ENCODE measurements around the gene SDK2. TPM values are rescaled to one million over a fixed set of nuclear protein-coding genes. Genes with fewer than 3 reads are reported as not detected.

SDK2 gene
- total and polyA plus RNA-seq, 8 donors, result 0.04 to 0.31 (median 0.17) TPM

DNA sequence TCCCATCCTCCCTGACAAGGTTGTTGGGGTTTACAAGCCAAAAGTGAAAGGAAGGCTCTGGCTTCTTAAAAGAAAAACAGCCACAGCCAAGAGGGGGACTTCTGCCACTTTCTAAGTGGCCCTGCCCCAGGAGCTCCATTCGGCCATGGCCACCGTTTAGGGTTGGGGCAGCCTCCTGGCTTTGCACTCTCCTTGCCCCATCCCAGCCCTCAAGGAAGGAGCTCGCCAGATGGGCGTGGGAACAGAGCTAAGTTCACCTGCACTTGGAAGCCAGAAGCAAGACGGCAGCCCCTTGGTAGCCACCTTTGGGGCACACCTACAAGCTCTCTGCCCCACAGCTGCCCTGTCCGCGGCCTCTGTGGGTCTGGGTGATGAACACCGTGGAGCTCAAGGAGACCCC is 210.1 kb downstream of the SDK2 start:
- ATAC-seq, result no peak
- no peak overlapping the region for H3K4me3 ChIP-seq
- intact Hi-C loops (cut with DNase I), result loop anchor here in 2 of 3 donors (5.0 to 10.0 kb wide), 2 partner anchors 278 to 741 kb away; no protein-coding TSS in a partner anchor
- H3K27ac ChIP-seq, result no peak overlapping the region
- H3K9me3 ChIP-seq, result no peaks in the 10 kb centered on the region
- no peak for DNase-seq
- TF ChIP-seq, protein P1, sequence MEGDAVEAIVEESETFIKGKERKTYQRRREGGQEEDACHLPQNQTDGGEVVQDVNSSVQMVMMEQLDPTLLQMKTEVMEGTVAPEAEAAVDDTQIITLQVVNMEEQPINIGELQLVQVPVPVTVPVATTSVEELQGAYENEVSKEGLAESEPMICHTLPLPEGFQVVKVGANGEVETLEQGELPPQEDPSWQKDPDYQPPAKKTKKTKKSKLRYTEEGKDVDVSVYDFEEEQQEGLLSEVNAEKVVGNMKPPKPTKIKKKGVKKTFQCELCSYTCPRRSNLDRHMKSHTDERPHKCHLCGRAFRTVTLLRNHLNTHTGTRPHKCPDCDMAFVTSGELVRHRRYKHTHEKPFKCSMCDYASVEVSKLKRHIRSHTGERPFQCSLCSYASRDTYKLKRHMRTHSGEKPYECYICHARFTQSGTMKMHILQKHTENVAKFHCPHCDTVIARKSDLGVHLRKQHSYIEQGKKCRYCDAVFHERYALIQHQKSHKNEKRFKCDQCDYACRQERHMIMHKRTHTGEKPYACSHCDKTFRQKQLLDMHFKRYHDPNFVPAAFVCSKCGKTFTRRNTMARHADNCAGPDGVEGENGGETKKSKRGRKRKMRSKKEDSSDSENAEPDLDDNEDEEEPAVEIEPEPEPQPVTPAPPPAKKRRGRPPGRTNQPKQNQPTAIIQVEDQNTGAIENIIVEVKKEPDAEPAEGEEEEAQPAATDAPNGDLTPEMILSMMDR (IDR thresholded peaks at IDR 0.05), result no peak
- no peak for FAIRE-seq
- H3K36me3 ChIP-seq, result no peaks in the 10 kb centered on the region
- no peaks in the 10 kb centered on the region for H3K4me1 ChIP-seq
- H3K27me3 ChIP-seq, result no peaks in the 10 kb centered on the region
- 56 to 73% methylated on average over 8 of the region's 8 CpGs for WGBS, 2 donors

DNA sequence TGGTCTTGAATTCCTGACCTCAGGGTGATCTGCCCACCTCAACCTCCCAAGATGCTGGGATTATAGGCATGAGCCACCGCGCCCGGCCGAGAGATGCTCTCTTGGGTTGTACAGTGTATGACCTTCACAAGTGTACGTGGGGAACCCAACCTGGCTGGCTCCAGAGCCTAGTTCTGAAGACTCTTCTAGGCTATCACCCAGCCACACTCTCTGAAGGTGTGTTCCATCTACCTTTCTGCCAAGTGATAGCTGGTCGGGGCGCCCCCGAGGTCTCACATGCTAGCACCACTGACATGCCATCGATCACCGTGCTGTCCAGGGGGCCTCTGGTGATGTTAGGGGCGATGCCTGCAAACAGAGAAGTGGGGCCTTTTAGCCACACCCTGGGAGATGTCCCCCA is 210.7 kb downstream of the SDK2 start:
- 71 to 81% methylated on average over 11 of the region's 11 CpGs for WGBS, 2 donors
- Histone ChIP-seq H3K4me3 (no peak overlapping the region), H3K9me3 (no peaks in the 10 kb centered on the region), H3K36me3 (no peaks in the 10 kb centered on the region), H3K27me3 (no peaks in the 10 kb centered on the region), H3K27ac (no peak overlapping the region), H3K4me1 (no peaks in the 10 kb centered on the region)
- DNase-seq (no peak), ATAC-seq (no peak), FAIRE-seq (no peak)
- intact Hi-C loops (cut with DNase I), result loop anchor here in 2 of 3 donors (5.0 to 10.0 kb wide), 2 partner anchors 279 to 741 kb away; no protein-coding TSS in a partner anchor
- TF ChIP-seq, protein P1 (IDR thresholded peaks at IDR 0.05), result no peak

DNA sequence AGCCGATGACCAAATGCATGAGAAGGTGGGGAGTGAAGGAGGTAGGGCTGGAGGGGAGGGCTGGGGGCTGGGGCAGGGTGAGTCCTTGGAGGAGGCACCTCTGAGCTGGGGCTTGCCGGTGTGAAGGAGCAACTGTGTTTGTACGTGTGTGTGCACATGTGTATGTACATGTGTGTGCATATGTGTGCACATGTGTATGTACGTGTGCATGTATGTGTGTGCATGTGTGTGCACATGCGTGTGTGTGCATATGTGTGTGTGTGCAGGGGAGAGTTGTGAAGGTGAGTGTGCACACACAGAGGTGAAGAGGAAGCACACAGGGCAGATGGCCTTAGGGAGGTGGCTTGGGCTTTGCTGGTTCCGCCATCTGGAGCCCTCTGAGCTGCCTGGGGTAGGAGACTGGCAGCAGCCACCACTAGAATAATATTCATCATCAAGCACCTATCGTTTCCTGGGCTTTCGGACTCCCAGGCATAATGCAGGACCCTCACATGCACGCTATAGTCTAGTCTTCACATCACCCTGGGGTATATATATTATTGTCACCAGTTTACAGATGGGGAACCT is 211.5 kb downstream of the SDK2 start:
- no peak for FAIRE-seq

DNA sequence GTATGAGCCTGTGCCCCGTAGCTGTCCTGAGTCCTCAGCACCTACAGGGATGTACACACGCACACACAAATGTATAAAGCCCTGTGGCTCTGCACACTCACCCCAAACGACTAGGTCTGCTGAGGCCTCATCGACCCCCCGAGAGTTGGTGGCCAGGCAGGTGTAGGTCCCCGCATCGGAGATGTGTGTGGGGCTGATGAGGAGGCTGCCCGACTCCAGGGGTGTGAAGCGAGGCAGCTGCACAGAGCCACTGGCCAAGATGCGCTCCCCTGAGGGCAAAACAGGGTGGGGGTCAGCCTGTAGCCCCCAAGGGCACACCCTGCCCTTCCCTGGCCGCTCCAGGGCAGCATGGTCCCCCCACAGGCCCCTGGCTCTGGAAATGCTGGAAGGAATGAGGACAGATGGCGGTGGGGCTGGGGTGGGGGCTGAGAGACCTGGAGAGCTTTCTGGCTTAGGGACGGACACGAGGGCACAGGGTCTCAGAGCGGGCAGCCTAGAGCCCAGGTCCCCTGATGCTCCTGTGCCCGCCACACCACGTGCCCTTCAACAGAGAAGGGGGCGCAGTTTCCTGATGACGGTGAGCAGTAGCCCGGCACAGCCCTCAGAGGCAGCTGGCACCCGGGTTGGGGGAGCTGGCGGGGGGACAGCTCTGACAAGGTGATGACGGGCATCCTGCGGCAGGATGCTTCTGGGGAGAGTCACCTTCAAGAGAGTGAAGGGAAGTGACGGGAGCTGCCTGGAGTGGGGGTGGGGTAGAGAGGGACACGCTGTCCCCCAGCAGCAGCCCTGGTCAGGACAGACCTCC is 212.6 kb downstream of the SDK2 start:
- FAIRE-seq (no peak), DNase-seq (no peak), ATAC-seq (no peak)
- H3K4me3 ChIP-seq, result no peak overlapping the region
- H3K36me3 ChIP-seq, result no peaks in the 10 kb centered on the region
- WGBS, 2 donors, result 55 to 75% methylated on average over 26 of the region's 26 CpGs
- intact Hi-C loops (cut with DNase I), result loop anchor here in 2 of 3 donors (5.0 to 10.0 kb wide), 2 partner anchors 281 to 743 kb away; no protein-coding TSS in a partner anchor
- no peaks in the 10 kb centered on the region for H3K9me3 ChIP-seq
- H3K4me1 ChIP-seq, result no peaks in the 10 kb centered on the region
- no peaks in the 10 kb centered on the region for H3K27me3 ChIP-seq
- TF ChIP-seq, protein P1 (IDR thresholded peaks at IDR 0.05), result no peak
- H3K27ac ChIP-seq, result no peak overlapping the region

More for the DNA sequence above, 211.5 kb downstream of the SDK2 start:
- DNase-seq (no peak), ATAC-seq (no peak)
- 59 to 70% methylated on average over 9 of the region's 9 CpGs for WGBS, 2 donors
- intact Hi-C loops (cut with DNase I), result loop anchor here in 2 of 3 donors (5.0 to 10.0 kb wide), 2 partner anchors 280 to 742 kb away; no protein-coding TSS in a partner anchor
- H3K4me1 ChIP-seq, result no peaks in the 10 kb centered on the region
- no peaks in the 10 kb centered on the region for H3K9me3 ChIP-seq
- TF ChIP-seq, protein P1 (IDR thresholded peaks at IDR 0.05), result no peak
- H3K27me3 ChIP-seq, result no peaks in the 10 kb centered on the region
- no peak overlapping the region for H3K27ac ChIP-seq
- no peaks in the 10 kb centered on the region for H3K36me3 ChIP-seq
- H3K4me3 ChIP-seq, result no peak overlapping the region
